GM19397 (cell line): ENCODE data around the gene PRKN.

Source experiments
- ATAC-seq: cut with Tn5 transposase; IDR thresholded peaks from one replicate; pipeline ENCODE4 v1.9.1; 2021; ENCODE audit warnings: mild to moderate bottlenecking, moderate library complexity; ENCODE audit not compliant: unreplicated experiment

The PRKN gene

GRCh38 chr6:161711938-161712337 lies 1015.6 kb downstream of the PRKN start:
- ATAC-seq = no peak

GRCh38 chr6:161711515-161711914 lies 1016.1 kb downstream of the PRKN start:
- no peak for ATAC-seq

GRCh38 chr6:161710698-161711097 lies 1016.9 kb downstream of the PRKN start:
- no peak for ATAC-seq

GRCh38 chr6:161701056-161701455 lies 1026.5 kb downstream of the PRKN start:
- ATAC-seq = no peak

- ATAC-seq = no peak
Measured at GRCh38 chr6:161696801-161697200, 1030.8 kb downstream of the PRKN start.

GRCh38 chr6:161694995-161695394 lies 1032.6 kb downstream of the PRKN start:
- ATAC-seq = no peak

GRCh38 chr6:161686655-161687054 lies 1040.9 kb downstream of the PRKN start:
- no peak for ATAC-seq

- ATAC-seq = no peak
Measured at GRCh38 chr6:161684731-161685475, 1042.7 kb downstream of the PRKN start.

GRCh38 chr6:161683400-161683799 lies 1044.2 kb downstream of the PRKN start:
- ATAC-seq = no peak

GRCh38 chr6:161682982-161683381 lies 1044.6 kb downstream of the PRKN start:
- no peak for ATAC-seq

GRCh38 chr6:161679980-161680538 lies 1047.5 kb downstream of the PRKN start:
- ATAC-seq = no peak

- no peak for ATAC-seq
Measured at GRCh38 chr6:161677188-161677587, 1050.4 kb downstream of the PRKN start.

- ATAC-seq = no peak
Measured at GRCh38 chr6:161676586-161676985, 1051.0 kb downstream of the PRKN start.

- ATAC-seq = no peak
Measured at GRCh38 chr6:161674930-161675682, 1052.5 kb downstream of the PRKN start.

- no peak for ATAC-seq
Measured at GRCh38 chr6:161673026-161673425, 1054.5 kb downstream of the PRKN start.

GRCh38 chr6:161671117-161671516 lies 1056.4 kb downstream of the PRKN start:
- ATAC-seq = no peak

- no peak for ATAC-seq
Measured at GRCh38 chr6:161668665-161669064, 1058.9 kb downstream of the PRKN start.

GRCh38 chr6:161667957-161668356 lies 1059.6 kb downstream of the PRKN start:
- no peak for ATAC-seq

- no peak for ATAC-seq
Measured at GRCh38 chr6:161663682-161664081, 1063.9 kb downstream of the PRKN start.

- no peak for ATAC-seq
Measured at GRCh38 chr6:161660666-161661571, 1066.6 kb downstream of the PRKN start.

- ATAC-seq = no peak
Measured at GRCh38 chr6:161658211-161658610, 1069.4 kb downstream of the PRKN start.
